ENCODE measurements around the gene UTP25. TPM values are rescaled to one million over a fixed set of nuclear protein-coding genes. Genes with fewer than 3 reads are reported as not detected.
"Not testable (repeated sequence)": the region's sequence is repeated elsewhere in the genome, so short reads cannot be mapped to it uniquely, and the experiment has no call there.

Gene UTP25
- total RNA-seq, 1 donor from 2014 or later: 10.6 TPM

DNA sequence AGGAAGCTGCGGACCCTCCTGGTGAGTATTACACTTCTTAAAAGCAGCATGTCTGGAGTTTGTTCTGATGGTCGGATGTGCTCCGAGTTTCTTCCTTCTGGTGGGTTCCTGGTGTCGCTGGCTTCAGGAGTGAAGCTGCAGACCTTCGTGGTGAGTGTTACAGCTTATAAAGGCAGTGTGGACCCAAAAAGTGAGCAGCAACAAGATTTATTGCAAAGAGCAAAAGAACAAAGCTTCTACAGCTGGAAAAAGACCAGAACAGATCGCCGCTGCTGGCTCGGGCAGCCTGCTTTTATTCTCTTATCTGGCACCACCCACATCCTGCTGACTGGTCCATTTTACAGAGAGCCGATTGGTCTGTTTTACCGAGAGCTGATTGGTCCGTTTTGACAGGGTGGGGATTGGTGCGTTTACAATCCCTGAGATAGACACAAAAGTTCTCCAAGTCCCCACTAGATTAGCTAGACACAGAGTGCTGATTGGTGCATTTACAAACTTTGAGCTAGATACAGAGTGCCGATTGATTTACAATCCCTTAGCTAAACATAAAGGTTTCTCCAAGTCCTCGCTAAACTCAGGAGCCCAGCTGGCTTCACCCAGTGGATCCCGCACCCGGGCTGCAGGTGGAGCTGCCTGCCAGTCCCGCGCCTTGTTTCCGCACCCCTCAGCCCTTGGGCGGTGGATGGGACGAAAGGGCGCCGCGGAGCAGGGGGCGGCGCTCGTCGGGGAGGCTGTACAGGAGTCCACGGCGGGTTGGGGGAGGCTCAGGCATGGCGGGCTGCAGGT lies 60.7 kb downstream of the UTP25 start:
- not testable (repeated sequence) for FAIRE-seq; DNase-seq (ENCODE audit: low spot score in 2 of 2)

DNA sequence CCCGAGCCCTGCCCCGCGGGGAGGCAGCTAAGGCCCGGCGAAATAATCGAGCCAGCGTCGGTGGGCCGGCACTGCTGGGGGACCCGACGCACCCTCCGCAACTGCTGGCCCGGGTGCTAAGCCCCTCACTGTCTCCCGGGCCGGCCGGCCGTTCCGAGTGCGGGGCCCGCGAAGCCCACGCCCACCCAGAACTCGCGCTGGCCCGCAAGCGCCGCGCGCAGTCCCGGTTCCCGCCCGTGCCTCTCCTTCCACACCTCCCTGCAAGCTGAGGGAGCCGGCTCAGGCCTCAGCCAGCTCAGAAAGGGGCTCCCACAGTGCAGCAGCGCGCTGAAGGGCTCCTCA lies 61.3 kb downstream of the UTP25 start:
- DNase-seq (ENCODE audit: low spot score in 2 of 2) (no peak), FAIRE-seq (no peak)

DNA sequence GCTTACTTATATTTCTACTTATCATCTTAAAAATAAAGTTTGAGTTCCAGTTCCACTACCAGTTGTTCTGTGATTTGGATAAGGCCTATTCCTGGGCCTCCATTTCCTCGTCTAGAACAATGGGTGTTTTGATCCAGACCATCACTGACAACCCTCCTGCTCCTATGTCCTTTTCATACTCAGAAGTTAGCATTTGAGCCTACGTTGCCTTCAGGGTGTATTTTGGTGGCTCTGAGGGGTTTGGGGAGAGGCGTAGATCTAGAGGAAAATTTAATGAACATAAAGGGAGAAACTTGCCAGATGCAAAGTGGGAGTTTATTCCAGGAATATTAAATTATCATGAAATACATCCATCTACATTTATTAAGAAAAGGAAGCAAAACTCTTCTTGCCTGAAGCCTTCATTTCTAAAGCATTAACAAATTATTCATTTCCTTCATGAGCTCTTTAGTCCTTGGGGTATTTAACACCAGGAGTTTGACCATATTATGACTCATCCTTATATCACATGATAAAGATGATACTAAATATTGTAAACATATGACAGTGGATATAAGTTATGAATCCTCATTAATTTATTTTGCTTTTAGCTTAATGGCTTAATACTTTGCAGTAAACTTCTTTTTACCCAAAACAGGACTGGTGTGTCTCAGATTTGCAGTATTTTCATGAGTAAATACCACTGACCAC lies 63.0 kb downstream of the UTP25 start:
- FAIRE-seq: no peak
- DNase-seq (ENCODE audit: low spot score in 2 of 2): no peak

DNA sequence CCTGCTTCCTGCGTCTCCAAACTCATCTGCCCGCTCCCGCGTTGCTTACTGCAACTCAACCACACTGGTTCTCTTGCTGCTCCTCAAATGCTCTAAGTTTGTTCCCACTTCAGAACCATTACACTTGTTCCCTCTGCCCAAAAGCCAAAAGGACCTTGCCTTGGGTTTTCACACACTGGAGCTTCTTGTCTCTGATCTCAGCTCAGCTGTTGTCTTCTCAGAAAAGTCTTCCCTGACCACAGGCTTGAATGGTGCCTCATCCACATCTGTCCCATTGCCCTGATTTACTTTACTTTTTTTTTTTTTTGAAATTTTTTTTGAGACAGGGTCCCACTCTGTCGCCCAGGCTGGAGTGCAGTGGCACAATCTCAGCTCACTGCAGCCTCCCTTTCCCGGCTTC lies 66.0 kb downstream of the UTP25 start:
- no peak for FAIRE-seq

DNA sequence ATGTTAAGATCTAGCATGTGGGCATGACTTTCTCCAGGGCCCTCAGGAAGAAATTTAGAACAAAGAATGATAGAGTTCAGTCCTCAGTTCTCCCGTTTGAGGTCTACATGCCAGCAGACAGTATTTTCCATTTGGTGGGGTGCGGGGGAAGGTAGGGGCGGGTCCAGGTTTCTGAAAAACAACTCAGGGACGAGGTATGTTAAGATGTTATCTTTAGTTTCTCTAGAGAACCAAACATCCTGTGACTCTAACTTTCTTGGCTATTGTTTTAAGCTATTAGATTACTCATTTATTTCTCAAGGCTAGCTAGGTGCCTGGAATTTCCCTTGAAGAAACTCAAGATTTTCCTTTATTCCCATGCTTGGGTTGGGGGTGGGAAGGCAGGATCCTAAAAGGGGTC lies 67.9 kb downstream of the UTP25 start:
- no peak for FAIRE-seq
- no peak for DNase-seq (ENCODE audit: low spot score in 2 of 2)

More for the DNA sequence above, 66.0 kb downstream of the UTP25 start:
- no peak for DNase-seq (ENCODE audit: low spot score in 2 of 2)

DNA sequence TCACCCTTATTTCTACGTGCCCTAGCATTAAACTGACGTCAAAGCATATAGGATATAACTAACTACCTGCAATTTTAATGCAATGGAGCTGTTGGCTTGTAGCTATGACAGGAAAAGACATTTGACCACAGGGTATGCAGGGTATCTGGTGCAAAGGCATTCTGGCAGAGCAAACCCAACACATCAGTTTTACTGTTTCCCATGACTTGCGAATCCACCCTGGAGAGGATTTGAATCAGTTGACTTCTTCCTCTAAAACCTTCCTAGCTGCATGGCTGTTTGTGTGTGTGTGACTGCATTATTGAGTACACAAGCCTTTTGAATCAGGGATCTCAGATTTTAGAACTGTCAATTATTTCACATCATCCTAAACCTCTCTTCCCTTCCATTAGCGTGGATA lies 68.6 kb downstream of the UTP25 start:
- FAIRE-seq: no peak
- DNase-seq (ENCODE audit: low spot score in 2 of 2): no peak

DNA sequence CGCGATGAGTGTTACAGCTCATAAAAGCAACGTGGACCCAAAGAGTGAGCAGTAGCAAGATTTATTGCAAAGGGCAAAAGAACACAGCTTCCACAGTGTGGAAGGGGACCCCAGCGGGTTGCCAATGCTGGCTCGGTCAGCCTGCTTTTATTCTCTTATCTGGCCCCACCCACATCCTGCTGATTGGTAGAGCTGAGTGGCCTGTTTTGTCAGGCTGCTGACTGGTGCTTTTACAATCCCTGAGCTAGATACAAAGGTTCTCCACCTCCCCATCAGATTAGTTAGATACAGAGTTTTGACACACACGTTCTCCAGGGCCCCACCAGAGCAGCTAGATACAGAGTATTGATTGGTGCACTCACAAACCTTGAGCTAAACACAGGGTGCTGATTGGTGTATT lies 70.5 kb downstream of the UTP25 start:
- not testable (repeated sequence) for FAIRE-seq; DNase-seq (ENCODE audit: low spot score in 2 of 2)

DNA sequence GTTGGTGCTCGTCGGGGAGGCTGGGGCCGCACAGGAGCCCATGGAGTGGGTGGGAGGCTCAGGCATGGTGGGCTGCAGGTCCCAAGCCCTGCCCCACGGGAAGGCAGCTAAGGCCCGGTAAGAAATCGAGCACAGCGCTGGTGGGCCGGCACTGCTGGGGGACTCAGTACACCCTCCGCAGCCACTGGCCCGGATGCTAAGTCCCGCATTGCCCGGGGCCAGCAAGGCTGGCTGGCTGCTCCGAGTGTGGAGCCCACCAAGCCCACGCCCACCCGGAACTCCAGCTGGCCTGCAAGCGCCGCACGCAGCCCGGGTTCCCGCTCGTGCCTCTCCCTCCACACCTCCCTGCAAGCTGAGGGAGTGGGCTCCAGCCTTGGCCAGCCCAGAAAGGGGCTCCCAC lies 71.1 kb downstream of the UTP25 start:
- DNase-seq (ENCODE audit: low spot score in 2 of 2); FAIRE-seq: not testable (repeated sequence)

DNA sequence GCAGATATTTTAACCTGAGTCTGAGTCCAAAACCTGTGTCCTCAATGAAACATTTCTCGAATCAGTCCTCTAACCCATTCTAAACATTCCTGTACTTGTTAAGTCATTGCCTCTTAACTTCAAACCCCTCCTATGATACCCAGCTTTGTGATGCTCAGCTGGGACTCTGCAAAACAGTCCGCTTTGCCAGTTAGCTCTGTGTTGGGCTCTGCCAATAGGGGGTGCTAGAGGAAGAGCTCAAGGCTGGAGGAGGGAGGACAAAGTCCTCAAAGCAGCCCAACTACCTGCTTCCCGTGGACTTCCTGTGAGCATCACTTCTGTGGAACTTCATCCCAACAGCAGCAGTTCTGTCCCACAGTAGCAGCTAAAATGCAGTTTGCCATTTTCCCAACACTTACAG lies 72.2 kb downstream of the UTP25 start:
- FAIRE-seq: no peak

DNA sequence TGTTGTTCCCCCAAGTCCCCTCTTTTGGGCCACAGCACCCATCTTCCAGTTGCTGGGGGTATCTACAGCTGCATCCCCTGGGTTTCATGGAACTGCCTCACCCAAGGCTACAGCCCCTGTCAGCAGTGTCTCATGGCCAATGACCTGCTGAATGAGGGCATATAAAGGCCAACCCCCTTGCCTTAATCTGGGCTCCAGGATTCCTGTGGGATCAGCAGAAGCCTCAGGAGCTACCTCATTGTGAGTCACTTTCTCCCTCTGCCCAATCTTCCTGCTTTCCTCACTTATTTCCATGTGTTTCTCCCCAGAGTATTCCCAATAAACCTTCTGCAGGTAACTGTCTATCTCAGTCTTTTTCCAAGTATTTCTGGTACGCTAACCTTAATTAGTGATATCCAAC lies 73.0 kb downstream of the UTP25 start:
- FAIRE-seq (no peak), DNase-seq (ENCODE audit: low spot score in 2 of 2) (peak in 1 of 2 donors; percentile 1)

More for the DNA sequence above, 72.2 kb downstream of the UTP25 start:
- DNase-seq (ENCODE audit: low spot score in 2 of 2): peak in 1 of 2 donors; percentile 6

DNA sequence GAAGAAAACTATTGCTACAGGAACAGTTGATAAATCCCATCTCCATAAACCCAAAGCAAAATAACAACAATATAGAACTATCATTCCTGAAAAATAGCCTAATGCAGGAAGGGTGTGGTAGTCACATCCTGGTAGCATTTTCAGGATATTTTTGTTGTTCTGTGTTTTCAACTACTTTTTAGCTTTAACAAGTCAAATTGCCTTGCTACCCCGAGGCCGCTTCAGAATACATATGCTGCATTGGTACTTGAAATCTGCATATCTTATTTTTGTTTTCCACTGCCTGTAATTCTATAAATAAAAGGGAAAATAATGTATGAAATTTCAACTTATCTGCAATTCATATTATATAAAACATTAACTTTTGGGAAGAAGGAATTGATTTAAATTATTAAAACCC lies 73.4 kb downstream of the UTP25 start:
- FAIRE-seq (no peak), DNase-seq (ENCODE audit: low spot score in 2 of 2) (peak in 1 of 2 donors; percentile 1)

DNA sequence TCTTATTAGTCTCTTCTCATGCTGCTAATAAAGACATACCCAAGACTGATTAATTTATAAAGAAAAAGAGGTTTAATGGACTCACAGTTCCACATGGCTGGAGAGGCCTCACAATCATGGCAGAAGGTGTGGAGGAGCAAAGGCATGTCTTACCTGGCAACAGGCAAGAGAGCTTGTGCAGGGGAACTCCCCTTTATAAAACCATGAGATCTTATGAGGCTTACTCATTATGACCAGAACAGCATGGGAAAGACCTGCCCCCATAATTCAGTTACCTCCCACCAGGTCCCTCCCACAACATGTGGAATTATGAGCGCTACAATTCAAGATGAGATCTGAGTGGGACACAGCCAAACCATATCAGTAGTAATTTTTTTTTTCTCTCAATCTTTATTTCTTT lies 77.0 kb downstream of the UTP25 start:
- not testable (repeated sequence) for DNase-seq (ENCODE audit: low spot score in 2 of 2)

More for the DNA sequence above, 77.0 kb downstream of the UTP25 start:
- FAIRE-seq: not testable (repeated sequence)

Other genes with a start within 250 kb of the UTP25 start
- 2.4 TPM for gene CAMK1G, start 244.3 kb upstream of the UTP25 start, total RNA-seq
- gene LAMB3, start 175.5 kb upstream of the UTP25 start, total RNA-seq: 0.82 TPM
- gene G0S2, start 152.6 kb upstream of the UTP25 start, total RNA-seq: 1.6 TPM
- gene HSD11B1, start 123.1 kb upstream of the UTP25 start, total RNA-seq: not detected
- under 0.01 TPM for gene TRAF3IP3, start 71.9 kb upstream of the UTP25 start, total RNA-seq
- gene C1orf74, start 43.4 kb upstream of the UTP25 start, total RNA-seq: 3.3 TPM
- 0.41 TPM for gene IRF6, start 21.8 kb upstream of the UTP25 start, total RNA-seq
- gene SYT14, start 110.2 kb downstream of the UTP25 start, total RNA-seq: 51.4 TPM

All from frontal cortex (tissue), 4 donors.